ENCODE results near the gene JAK1.
"Not testable (repeated sequence)": the region's sequence is repeated elsewhere in the genome, so short reads cannot be mapped to it uniquely, and the experiment has no call there.

JAK1 gene

GRCh38 chr1:64948216-64948615 lies 18.1 kb downstream of the JAK1 start:
- DNase-seq: no peak

GRCh38 chr1:64946916-64947315 lies 19.4 kb downstream of the JAK1 start:
- DNase-seq: no peak

GRCh38 chr1:64944913-64945312 lies 21.4 kb downstream of the JAK1 start:
- no peak for DNase-seq

- no peak for DNase-seq
Measured at GRCh38 chr1:64942675-64943074, 23.7 kb downstream of the JAK1 start.

GRCh38 chr1:64942118-64942517 lies 24.2 kb downstream of the JAK1 start:
- DNase-seq: no peak

GRCh38 chr1:64941461-64942117 lies 24.8 kb downstream of the JAK1 start:
- no peak for DNase-seq

GRCh38 chr1:64940025-64940424 lies 26.3 kb downstream of the JAK1 start:
- DNase-seq: no peak

- DNase-seq: no peak
Measured at GRCh38 chr1:64938991-64939390, 27.4 kb downstream of the JAK1 start.

GRCh38 chr1:64936956-64937355 lies 29.4 kb downstream of the JAK1 start:
- DNase-seq: no peak

GRCh38 chr1:64935551-64936155 lies 30.7 kb downstream of the JAK1 start:
- DNase-seq: no peak

- DNase-seq: no peak
Measured at GRCh38 chr1:64934878-64935275, 31.5 kb downstream of the JAK1 start.

- DNase-seq: no peak
Measured at GRCh38 chr1:64934115-64934877, 32.1 kb downstream of the JAK1 start.

- DNase-seq: no peak
Measured at GRCh38 chr1:64933296-64934070, 32.9 kb downstream of the JAK1 start.

- DNase-seq: no peak
Measured at GRCh38 chr1:64932962-64933295, 33.4 kb downstream of the JAK1 start.

- not testable (repeated sequence) for DNase-seq
Measured at GRCh38 chr1:64930640-64931039, 35.7 kb downstream of the JAK1 start.

GRCh38 chr1:64929221-64929620 lies 37.1 kb downstream of the JAK1 start:
- no peak for DNase-seq

- DNase-seq: no peak
Measured at GRCh38 chr1:64928325-64928724, 38.0 kb downstream of the JAK1 start.

- no peak for DNase-seq
Measured at GRCh38 chr1:64925594-64925993, 40.8 kb downstream of the JAK1 start.

- DNase-seq: peak; percentile 44
Measured at GRCh38 chr1:64923294-64923718, 43.0 kb downstream of the JAK1 start.

GRCh38 chr1:64922336-64922735 lies 44.0 kb downstream of the JAK1 start:
- DNase-seq: peak; percentile 16

GRCh38 chr1:64921771-64922170 lies 44.6 kb downstream of the JAK1 start:
- DNase-seq: no peak

- no peak for DNase-seq
Measured at GRCh38 chr1:64920941-64921589, 45.3 kb downstream of the JAK1 start.

GRCh38 chr1:64919120-64919519 lies 47.2 kb downstream of the JAK1 start:
- not testable (repeated sequence) for DNase-seq

Data from activated CD4-positive, alpha-beta T cell treated with anti-CD3 and anti-CD28 coated beads, Interleukin-2, Interleukin-6, amounts not matched to agents 100 ng/mL and 50 ng/mL, durations not matched to agents 16 hours and 8 hours (primary cell).